Left renal cortex interstitium (tissue), 4 donors: Measurements from ENCODE around the gene MED27. TPM values are rescaled to one million over a fixed set of nuclear protein-coding genes. Genes with fewer than 3 reads are reported as not detected.

Experiments used
- DNase-seq, 4 donors: peaks; one replicate each; pipeline ENCODE4 v3.0.0-alpha.2; 2013; ENCODE audit warnings: low read depth in 4 of 4, low spot score in 2 of 4, missing footprints in 1 of 4
- polyA plus RNA-seq, 4 donors: library from polyadenylated mRNA; unstranded; fragments of 120-200 nt; gene quantifications; one replicate each; pipeline ENCODE4 v1.2.1, GENCODE V29; 2013; ENCODE audit not compliant: insufficient read length in 4 of 4

The MED27 gene
- polyA plus RNA-seq, 4 donors = 19.7 to 22.8 (median 21.7) TPM

DNA sequence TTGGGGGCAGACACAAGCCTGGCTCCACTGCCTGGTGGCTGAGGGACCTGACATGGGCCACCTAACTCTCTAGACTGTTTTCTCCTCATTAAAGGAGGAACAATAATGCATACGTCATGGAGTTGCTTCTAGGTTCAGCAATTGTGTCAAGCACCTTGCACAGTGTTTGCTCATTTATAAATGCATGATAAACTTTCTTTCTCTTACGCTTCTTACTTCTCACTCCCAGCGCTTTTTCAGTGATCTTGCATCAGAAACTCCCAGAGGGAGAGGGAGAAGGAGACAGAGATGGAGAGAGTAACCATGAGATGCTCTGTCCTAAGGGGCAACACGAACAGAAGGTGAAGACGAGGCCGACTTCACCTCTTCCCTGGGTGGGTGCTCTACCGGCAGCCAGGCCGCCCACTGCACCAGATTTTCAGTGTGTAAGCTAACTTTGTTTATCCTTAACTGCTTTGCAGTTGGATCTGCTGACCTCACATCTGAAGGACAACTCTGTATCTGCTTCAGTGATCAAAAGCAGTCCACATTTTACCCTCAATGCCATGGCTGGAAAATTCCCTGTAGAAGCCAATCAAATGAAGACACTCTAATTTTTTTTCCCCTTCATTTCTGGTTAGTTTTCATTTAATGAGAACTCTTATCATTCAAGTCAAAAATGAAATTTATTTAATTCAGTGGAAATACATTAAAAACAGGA is 35.3 kb downstream of the MED27 start:
- no peak for DNase-seq

DNA sequence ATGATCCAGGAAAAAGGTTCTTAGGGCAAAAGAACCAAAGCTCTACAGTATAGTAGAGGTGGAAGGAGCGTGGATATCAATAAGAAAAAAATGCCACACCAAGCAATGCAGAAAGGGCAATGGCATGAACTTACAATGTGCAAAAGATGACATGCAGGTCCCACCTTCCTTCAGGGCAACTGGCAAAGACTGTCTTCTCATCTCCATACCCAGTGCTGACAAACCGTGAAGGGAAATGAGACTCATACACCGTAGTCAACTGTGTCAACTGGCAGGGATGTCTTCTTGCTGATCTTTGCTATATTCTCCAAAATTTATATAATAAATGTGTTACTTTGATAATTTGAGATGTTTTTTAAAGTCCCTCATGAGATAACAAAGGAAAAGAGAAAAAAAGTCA is 36.0 kb downstream of the MED27 start:
- DNase-seq = no peak

DNA sequence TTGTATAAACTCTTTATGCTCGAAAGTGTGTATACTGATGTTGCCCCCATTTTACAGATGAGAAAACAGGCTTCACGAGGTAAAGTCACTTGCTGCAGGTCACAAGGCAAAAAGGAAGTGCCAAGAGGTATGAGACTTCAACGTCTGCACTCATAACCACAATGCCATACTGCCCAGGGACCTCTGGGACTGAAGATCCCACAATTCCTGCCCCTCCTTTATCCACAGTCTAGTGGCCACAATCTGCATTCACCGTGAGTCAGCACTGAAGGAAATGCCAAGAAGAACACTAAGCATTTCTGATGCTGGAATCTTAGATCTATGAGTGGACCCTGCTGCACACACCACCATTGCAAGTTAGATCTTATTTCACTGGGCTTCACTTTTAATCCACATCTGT is 37.3 kb downstream of the MED27 start:
- DNase-seq = no peak

- no peak for DNase-seq
Measured at GRCh38 chr9:132041798-132042197, 37.9 kb downstream of the MED27 start.

- DNase-seq = no peak
Measured at GRCh38 chr9:132040808-132041207, 38.9 kb downstream of the MED27 start.

DNA sequence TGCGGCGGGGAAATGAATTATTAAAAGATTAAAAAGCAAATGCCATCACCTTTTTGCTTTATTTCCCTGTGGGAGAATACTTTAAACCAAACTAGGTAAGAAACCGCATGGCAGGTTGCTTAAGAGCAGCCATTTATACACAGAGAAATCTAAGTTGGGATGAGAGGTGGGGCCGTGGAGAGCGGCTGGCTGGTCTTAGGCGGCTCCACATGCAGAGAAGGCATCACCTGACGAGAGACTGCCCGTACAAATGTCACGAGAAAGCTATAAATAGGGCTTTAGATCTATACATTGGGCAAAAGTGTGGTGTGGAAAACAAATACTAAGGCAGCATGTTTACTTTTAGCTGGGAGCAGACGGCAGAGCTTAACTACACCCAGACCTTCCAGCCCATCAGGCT is 39.4 kb downstream of the MED27 start:
- DNase-seq = no peak

- no peak for DNase-seq
Measured at GRCh38 chr9:132039284-132039683, 40.4 kb downstream of the MED27 start.

GRCh38 chr9:132037458-132037857 is 42.2 kb downstream of the MED27 start:
- no peak for DNase-seq

GRCh38 chr9:132036521-132036920 is 43.1 kb downstream of the MED27 start:
- no peak for DNase-seq

DNA sequence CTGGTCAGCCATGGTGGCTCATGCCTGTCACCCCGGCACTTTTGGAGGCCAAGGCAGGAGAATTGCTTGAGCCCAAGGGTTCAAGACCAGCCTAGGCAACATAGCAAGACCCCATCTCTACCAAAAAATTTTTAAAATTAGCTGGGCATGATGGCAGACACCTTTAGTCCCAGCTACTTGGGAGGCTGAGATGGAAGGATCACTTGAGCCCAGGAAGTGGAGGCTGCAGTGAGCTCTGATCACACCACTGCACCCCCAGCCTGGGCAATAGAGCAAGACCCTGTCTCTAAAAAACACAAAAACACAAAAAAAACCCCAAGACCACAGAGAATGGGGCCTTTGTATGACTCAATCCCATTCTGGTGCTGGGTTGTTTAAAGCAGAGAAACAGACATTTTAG is 44.0 kb downstream of the MED27 start:
- DNase-seq = no peak

DNA sequence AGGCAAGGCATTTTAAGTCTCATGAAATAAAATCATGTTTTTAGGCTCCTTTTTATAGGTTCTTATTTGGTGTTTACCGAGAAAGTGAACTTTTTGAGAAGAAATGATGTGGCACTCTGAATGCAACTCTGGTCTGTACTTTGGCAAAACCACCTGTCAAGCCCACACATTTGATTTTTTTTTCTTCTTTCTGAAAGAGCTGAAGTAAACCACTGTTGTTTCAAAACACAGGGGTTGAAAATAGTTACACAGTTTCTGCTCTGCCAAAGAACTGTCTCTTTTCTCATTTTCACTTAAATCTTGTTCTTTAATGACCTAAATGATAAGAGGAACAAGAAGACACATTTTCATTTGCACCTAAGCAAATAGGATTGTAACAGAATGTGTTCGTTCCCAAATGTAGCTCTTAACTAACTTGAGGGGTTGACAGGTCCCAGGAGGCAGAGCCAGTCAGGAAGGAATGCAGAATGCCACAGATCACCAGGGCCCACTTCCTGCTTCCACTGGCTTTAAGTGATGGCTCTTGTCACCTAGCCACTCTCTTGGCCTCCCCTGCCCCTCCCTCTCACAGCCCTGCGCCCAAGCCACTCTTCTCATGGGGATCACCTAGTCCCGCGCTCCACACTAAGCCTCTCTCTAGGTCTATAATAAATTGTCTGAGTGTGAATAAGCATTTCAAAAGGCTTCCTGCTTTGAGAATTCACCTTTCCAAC is 47.3 kb downstream of the MED27 start:
- no peak for DNase-seq

DNA sequence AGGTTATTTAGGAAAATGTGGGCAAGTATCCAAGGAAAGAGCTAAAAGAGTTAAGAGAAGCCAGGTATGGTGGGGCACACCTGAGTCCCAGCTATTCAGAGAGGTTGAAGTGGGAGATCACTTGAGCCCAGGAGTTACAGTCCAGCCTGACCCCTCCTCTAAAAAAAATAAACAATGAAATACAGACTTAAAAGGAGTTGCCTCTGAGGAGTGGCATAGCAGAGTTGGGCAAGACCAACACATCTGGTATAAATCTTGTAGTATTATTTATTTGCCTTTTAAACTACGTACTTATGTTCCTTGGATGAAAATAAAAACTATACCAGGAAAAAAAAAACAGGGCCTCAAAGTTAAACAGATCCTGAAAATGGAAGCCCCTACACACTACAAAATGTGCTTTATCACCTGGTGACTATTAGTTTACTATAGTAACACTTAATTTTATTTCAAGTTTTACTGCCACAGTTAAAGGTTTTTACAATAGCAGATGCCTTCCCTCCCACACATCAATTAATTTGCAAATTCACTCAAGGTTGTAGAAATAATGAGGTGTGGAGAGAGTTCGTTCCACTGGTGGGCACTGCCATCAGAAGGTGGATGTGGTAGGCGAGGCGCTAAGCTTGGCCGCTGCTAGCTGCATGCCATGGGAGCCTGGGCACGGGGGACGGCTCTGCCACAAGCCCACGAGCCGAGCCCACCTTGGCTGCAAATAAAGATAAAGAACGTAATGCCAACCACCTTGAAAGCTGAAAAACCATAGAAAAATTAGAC is 48.0 kb downstream of the MED27 start:
- DNase-seq = no peak

DNA sequence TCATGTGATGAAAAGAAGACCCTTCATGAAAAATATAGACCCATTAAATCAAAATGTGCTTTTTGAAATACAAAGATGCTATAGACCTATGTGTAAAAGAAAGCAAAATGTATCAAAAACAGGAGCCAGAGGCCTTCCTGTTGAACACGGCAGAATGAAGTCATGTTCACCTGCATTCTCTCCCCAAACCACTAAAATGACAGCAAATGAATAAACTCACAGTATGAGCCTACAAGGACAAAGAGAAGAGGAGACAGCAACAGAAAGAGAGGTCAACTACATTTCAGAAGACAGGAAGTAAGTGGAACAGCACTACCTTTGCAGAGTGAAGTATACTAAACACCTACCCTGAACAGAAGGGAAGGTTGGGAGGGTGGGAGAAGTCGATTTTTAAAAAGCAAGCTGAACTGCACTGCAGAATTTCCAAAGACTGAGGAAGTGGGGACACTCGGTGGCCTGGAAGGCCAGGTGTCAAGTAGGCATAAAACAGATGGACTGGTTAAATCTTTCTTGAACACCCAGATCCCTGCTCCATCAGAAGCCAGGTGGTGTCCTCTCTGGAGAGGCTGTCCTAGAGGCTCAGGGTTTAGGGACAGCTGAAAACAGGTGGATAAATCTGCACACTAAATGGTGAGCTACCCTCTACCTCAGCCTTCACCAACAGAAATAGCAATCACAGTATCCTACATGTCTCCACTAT is 48.9 kb downstream of the MED27 start:
- no peak for DNase-seq

GRCh38 chr9:132027752-132028663 is 51.7 kb downstream of the MED27 start:
- DNase-seq = no peak

DNA sequence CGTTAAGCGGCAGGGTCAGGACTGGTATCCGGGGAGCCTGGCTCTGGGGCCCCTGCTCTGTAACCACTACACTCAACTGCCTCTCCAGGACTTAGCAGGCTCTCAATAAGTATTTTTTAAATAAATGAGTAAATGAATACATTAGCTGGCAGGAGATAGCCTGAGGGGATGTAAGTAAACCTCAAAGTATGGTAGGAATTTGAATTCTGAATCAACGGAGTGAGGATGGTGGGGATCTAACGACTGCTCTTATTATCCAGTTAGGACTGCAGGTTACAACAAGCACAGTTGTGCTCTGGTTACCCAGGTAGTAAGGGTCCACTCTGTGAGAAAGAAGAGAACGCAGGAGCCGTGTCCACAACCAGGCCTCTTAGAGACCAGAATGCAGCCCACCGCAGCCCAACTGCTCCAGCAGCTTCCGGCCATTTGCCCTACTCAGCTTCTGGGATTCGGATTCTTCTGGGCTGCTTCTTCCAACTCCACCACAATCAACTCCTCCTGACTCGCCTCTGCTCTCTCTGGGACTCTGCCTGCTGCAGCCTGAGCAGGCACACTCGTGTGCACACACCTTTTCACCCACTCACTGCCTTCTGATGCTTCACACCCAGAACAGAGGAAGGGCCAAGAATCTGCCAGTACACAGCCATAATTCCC is 52.6 kb downstream of the MED27 start:
- DNase-seq = no peak

- no peak for DNase-seq
Measured at GRCh38 chr9:132025766-132026165, 53.9 kb downstream of the MED27 start.

- DNase-seq = no peak
Measured at GRCh38 chr9:132024589-132024988, 55.1 kb downstream of the MED27 start.

- DNase-seq = no peak
Measured at GRCh38 chr9:132023419-132024180, 56.1 kb downstream of the MED27 start.
